Endothelial cell (in vitro differentiated cells): Measurements from ENCODE around the gene CARD9. TPM values are rescaled to one million over a fixed set of nuclear protein-coding genes. Genes with fewer than 3 reads are reported as not detected.

Experiments
- DNase-seq: peaks from one replicate; pipeline ENCODE4 v3.0.0; 2021; ENCODE audit warnings: low spot score
- H3K27ac Mint-ChIP-seq: one replicate; pipeline ENCODE4 v1.8.0; 2021; ENCODE audit warnings: mixed read lengths, inconsistent platforms; ENCODE audit not compliant: unreplicated experiment
- H3K27me3 Mint-ChIP-seq: one replicate; pipeline ENCODE4 v1.8.0; 2021; ENCODE audit warnings: mild to moderate bottlenecking, moderate library complexity, mixed read lengths, inconsistent platforms; ENCODE audit not compliant: unreplicated experiment
- H3K36me3 Mint-ChIP-seq: one replicate; pipeline ENCODE4 v1.8.0; 2021; ENCODE audit warnings: mild to moderate bottlenecking, low read depth, mixed read lengths, inconsistent platforms; ENCODE audit not compliant: unreplicated experiment
- H3K4me1 Mint-ChIP-seq: one replicate; pipeline ENCODE4 v1.8.0; 2021; ENCODE audit warnings: mild to moderate bottlenecking, mixed read lengths, inconsistent platforms; ENCODE audit not compliant: unreplicated experiment
- H3K4me3 Mint-ChIP-seq: one replicate; pipeline ENCODE4 v1.8.0; 2021; ENCODE audit warnings: mild to moderate bottlenecking, mixed read lengths, inconsistent platforms; ENCODE audit not compliant: unreplicated experiment
- H3K9me3 Mint-ChIP-seq: one replicate; pipeline ENCODE4 v1.8.0; 2021; ENCODE audit warnings: mixed read lengths, inconsistent platforms; ENCODE audit not compliant: unreplicated experiment
- CTCF ChIP-seq: fragments of 200-600 bp; sonication (generic); IDR thresholded peaks from one replicate; pipeline ENCODE4 v1.5.0; 2021; ENCODE audit warnings: antibody characterized with exemption; ENCODE audit not compliant: unreplicated experiment
- total RNA-seq: library from RNA; stranded (reverse); fragmentation: NEBNext Ultra II Directional; extraction: Animal tissue kit (Norgen Biotek cat#: 25700); gene quantifications from one replicate; pipeline ENCODE4 v1.2.1, GENCODE V29; 2021; ENCODE audit not compliant: unreplicated experiment

CARD9 gene
- total RNA-seq, 1 donor from 2014 or later: 0.41 TPM

- DNase-seq: no peak
- TF ChIP-seq CTCF: no peak
- H3K27me3 Mint-ChIP-seq: no peaks in the 10 kb centered on the region
- H3K27ac Mint-ChIP-seq: no peak overlapping the region
- no peaks in the 10 kb centered on the region for H3K9me3 Mint-ChIP-seq
- no peaks in the 10 kb centered on the region for H3K36me3 Mint-ChIP-seq
- H3K4me3 Mint-ChIP-seq: no peak overlapping the region
- no peaks in the 10 kb centered on the region for H3K4me1 Mint-ChIP-seq
Measured at GRCh38 chr9:136334541-136334940, 38.9 kb downstream of the CARD9 start.

- no peak for TF ChIP-seq CTCF
- H3K27ac Mint-ChIP-seq: no peak overlapping the region
- H3K4me1 Mint-ChIP-seq: peaks cover 4% of the 10 kb centered on the region
- no peaks in the 10 kb centered on the region for H3K9me3 Mint-ChIP-seq
- H3K4me3 Mint-ChIP-seq: no peak overlapping the region
- H3K27me3 Mint-ChIP-seq: peaks cover 3% of the 10 kb centered on the region
- no peaks in the 10 kb centered on the region for H3K36me3 Mint-ChIP-seq
- no peak for DNase-seq
Measured at GRCh38 chr9:136333486-136333885, 40.0 kb downstream of the CARD9 start.

GRCh38 chr9:136333045-136333444 lies 40.4 kb downstream of the CARD9 start:
- H3K27me3 Mint-ChIP-seq: peaks cover 4% of the 10 kb centered on the region
- H3K9me3 Mint-ChIP-seq: no peaks in the 10 kb centered on the region
- no peak for TF ChIP-seq CTCF
- no peaks in the 10 kb centered on the region for H3K36me3 Mint-ChIP-seq
- no peak overlapping the region for H3K27ac Mint-ChIP-seq
- peaks cover 4% of the 10 kb centered on the region for H3K4me1 Mint-ChIP-seq
- no peak for DNase-seq
- H3K4me3 Mint-ChIP-seq: no peak overlapping the region

- H3K4me1 Mint-ChIP-seq: peaks cover 4% of the 10 kb centered on the region
- H3K36me3 Mint-ChIP-seq: no peaks in the 10 kb centered on the region
- DNase-seq: no peak
- peaks cover 4% of the 10 kb centered on the region for H3K27me3 Mint-ChIP-seq
- no peak overlapping the region for H3K4me3 Mint-ChIP-seq
- no peaks in the 10 kb centered on the region for H3K9me3 Mint-ChIP-seq
- no peak for TF ChIP-seq CTCF
- no peak overlapping the region for H3K27ac Mint-ChIP-seq
Measured at GRCh38 chr9:136332482-136332983, 40.9 kb downstream of the CARD9 start.

GRCh38 chr9:136331556-136332481 lies 41.6 kb downstream of the CARD9 start:
- H3K36me3 Mint-ChIP-seq: no peaks in the 10 kb centered on the region
- no peak for TF ChIP-seq CTCF
- H3K27ac Mint-ChIP-seq: no peak overlapping the region
- no peak for DNase-seq
- no peaks in the 10 kb centered on the region for H3K9me3 Mint-ChIP-seq
- peaks cover 4% of the 10 kb centered on the region for H3K4me1 Mint-ChIP-seq
- peaks cover 4% of the 10 kb centered on the region for H3K27me3 Mint-ChIP-seq
- H3K4me3 Mint-ChIP-seq: no peak overlapping the region
